ENCODE data around the gene DDX51. TPM values are rescaled to one million over a fixed set of nuclear protein-coding genes. Genes with fewer than 3 reads are reported as not detected.

The DDX51 gene
- total and polyA plus RNA-seq, 4 donors: 3.3 to 32.4 (median 14.6) TPM

Other genes with a start within 250 kb of the DDX51 start
- gene ULK1, start 249.7 kb downstream of the DDX51 start, total RNA-seq: 10 to 100 TPM; 39.9 to 56.5 TPM
- 10 to 100 TPM in 1 of 2 donors, 1 to 10 TPM in 1; 6.6 to 43.6 TPM for gene ULK1, start 249.7 kb downstream of the DDX51 start, polyA plus RNA-seq
- 10 to 100 TPM; 17.7 to 20.0 TPM for gene PUS1, start 215.0 kb downstream of the DDX51 start, total RNA-seq
- gene PUS1, start 215.0 kb downstream of the DDX51 start, polyA plus RNA-seq: 10 to 100 TPM in 1 of 2 donors, 1 to 10 TPM in 1; 6.5 to 20.2 TPM
- gene EP400, start 194.4 kb downstream of the DDX51 start, total RNA-seq: 10 to 100 TPM; 39.9 to 52.9 TPM
- gene EP400, start 194.4 kb downstream of the DDX51 start, polyA plus RNA-seq: 10 to 100 TPM in 1 of 2 donors, 1 to 10 TPM in 1; 2.8 to 16.2 TPM
- gene NOC4L, start 138 bp upstream of the DDX51 start, total RNA-seq: 10 to 100 TPM; 10.8 to 12.3 TPM
- gene NOC4L, start 138 bp upstream of the DDX51 start, polyA plus RNA-seq: 10 to 100 TPM in 1 of 2 donors, 1 to 10 TPM in 1; 7.5 to 50.3 TPM
- gene GALNT9, start 185.3 kb upstream of the DDX51 start, total RNA-seq: under 1 TPM; 0.62 to 0.84 TPM
- not detected for gene GALNT9, start 185.3 kb upstream of the DDX51 start, polyA plus RNA-seq